Measurements from ENCODE around the gene FLT3LG. TPM values are rescaled to one million over a fixed set of nuclear protein-coding genes. Genes with fewer than 3 reads are reported as not detected.
A peak's percentile ranks its signal among the peaks of the same experiment; 100 is the strongest.

The FLT3LG gene
- total and polyA plus RNA-seq, 7 donors, result 2.1 to 18.6 (median 6.1) TPM

- intact Hi-C loops (cut with DNase I), result no loop called here
- no peak for TF ChIP-seq POLR2A (IDR thresholded peaks at IDR 0.05)
- no peak for TF ChIP-seq POLR2AphosphoS5 (IDR thresholded peaks at IDR 0.05)
- TF ChIP-seq CTCF (IDR thresholded peaks at IDR 0.05), result no peak
- TF ChIP-seq EP300 (IDR thresholded peaks at IDR 0.05), result no peak
- H3K4me1 ChIP-seq, result peaks cover 0 to 37% (median 28%) of the 10 kb centered on the region in 4 donors
- H3K27me3 ChIP-seq, result no peaks in the 10 kb centered on the region
- no peak for DNase-seq
- no peak overlapping the region for H3K4me3 ChIP-seq
- WGBS, 2 donors, result 91 to 95% methylated on average over 7 of the region's 7 CpGs
- no peak overlapping the region for H3K27ac ChIP-seq
- H3K9me3 ChIP-seq, result no peaks in the 10 kb centered on the region
- no peaks in the 10 kb centered on the region for H3K36me3 ChIP-seq
Measured at GRCh38 chr19:49530708-49531107, 56.7 kb downstream of the FLT3LG start.

- peak overlapping the region; percentile 36 to 55 (median 44) for H3K4me3 ChIP-seq
- peak; percentile 88 for DNase-seq
- peaks cover 0 to 13% (median 5%) of the 10 kb centered on the region in 4 donors for H3K36me3 ChIP-seq
- no peaks in the 10 kb centered on the region for H3K9me3 ChIP-seq
- peaks cover 0 to 20% (median 16%) of the 10 kb centered on the region in 4 donors for H3K4me1 ChIP-seq
- TF ChIP-seq POLR2A (IDR thresholded peaks at IDR 0.05), result no peak
- peak in 2 of 4 experiments; percentile 21 to 30 for TF ChIP-seq CTCF (IDR thresholded peaks at IDR 0.05)
- peak overlapping the region in 2 of 4 donors; percentile 6 to 7 for H3K27ac ChIP-seq
- H3K27me3 ChIP-seq, result no peaks in the 10 kb centered on the region
- WGBS, 2 donors, result 17 to 71% methylated on average over 87 of the region's 87 CpGs
- intact Hi-C loops (cut with DNase I), result no loop called here
Measured at GRCh38 chr19:49533551-49534488, 59.8 kb downstream of the FLT3LG start.

DNA sequence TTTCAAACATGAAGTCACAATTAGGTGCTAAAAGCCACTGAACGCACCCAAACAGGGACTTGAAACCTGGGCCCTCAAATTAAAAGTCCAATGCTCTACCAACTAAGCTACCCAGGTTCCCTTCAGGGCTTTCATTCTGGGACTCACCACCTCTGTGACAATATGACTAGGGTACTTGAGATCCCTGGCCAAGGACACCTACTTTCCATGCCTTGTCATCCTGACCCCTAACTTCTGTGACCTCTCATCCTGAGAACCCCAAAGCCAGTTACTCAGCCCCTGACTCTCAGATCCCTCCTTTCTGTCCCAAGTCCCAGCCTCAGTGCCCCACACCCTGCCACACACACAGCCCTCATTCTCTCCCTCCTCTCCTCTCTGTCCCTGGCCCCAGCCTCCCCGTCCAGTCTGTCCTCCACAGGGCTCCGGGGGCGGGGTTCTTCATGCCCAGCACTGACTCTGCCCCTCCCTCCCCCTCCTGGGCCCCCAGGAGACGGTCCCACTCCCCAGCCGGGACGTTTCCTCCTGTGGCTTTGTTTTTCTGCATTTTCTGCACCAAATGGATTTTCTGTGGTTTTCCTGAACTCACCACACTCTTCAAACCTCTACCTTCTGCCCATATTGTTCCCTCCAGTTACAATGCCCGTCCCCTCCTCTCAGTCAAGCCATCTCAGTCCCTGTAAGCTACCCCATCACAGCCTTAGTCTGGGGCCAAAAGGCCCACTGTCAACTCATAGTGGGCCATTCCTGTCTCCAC, 60.8 kb downstream of the FLT3LG start:
- Histone ChIP-seq H3K27ac (no peak overlapping the region), H3K27me3 (no peaks in the 10 kb centered on the region), H3K4me1 (peaks cover 0 to 20% (median 16%) of the 10 kb centered on the region in 4 donors), H3K9me3 (no peaks in the 10 kb centered on the region), H3K36me3 (peaks cover 0 to 20% (median 10%) of the 10 kb centered on the region in 4 donors), H3K4me3 (peak overlapping the region in 2 of 4 donors; percentile 36 to 55)
- 56 to 79% methylated on average over 8 of the region's 8 CpGs for WGBS, 2 donors
- intact Hi-C loops (cut with DNase I), result no loop called here
- TF ChIP-seq CTCF (IDR thresholded peaks at IDR 0.05), result no peak
- DNase-seq, result no peak

Small RNA genes lying within 50 kb of the gene (small RNA-seq; reads per million reads assigned to genes)
- gene COX6CP7 (0 reads per million in 3 donors), gene MIR150 (14.3 to 29.3 (median 20.7) reads per million in 3 donors), gene SNORD32A (0 reads per million in 3 donors), gene SNORD33 (0 reads per million in 3 donors), gene SNORD34 (0 reads per million in 3 donors), gene SNORD35A (0 reads per million in 3 donors), gene SNORD35B (0 reads per million in 3 donors)

Other genes starting within 250 kb of the FLT3LG start
- gene SLC6A16, start 149.0 kb upstream of the FLT3LG start, total RNA-seq, result 1 to 10 TPM; 1.1 to 3.6 (median 2.2) TPM
- under 1 TPM in 2 of 3 donors, not detected in 1; under 0.01 to 0.85 TPM for gene SLC6A16, start 149.0 kb upstream of the FLT3LG start, polyA plus RNA-seq
- 10 to 100 TPM in 1 of 4 donors, 1 to 10 TPM in 3; 5.8 to 10.3 (median 9.2) TPM for gene CD37, start 138.8 kb upstream of the FLT3LG start, total RNA-seq
- gene CD37, start 138.8 kb upstream of the FLT3LG start, polyA plus RNA-seq, result 100 to 1,000 TPM in 1 of 3 donors, 10 to 100 TPM in 1, 1 to 10 TPM in 1; 7.2 to 220 (median 14.3) TPM
- 10 to 100 TPM; 60.6 to 74.9 (median 61.3) TPM for gene TEAD2, start 111.8 kb upstream of the FLT3LG start, total RNA-seq
- gene TEAD2, start 111.8 kb upstream of the FLT3LG start, polyA plus RNA-seq, result 10 to 100 TPM in 2 of 3 donors, 1 to 10 TPM in 1; 5.8 to 17.9 (median 10.2) TPM
- gene DKKL1, start 110.3 kb upstream of the FLT3LG start, total RNA-seq, result 1 to 10 TPM in 2 of 4 donors, not detected in 2; 1.8 to 2.0 TPM
- gene DKKL1, start 110.3 kb upstream of the FLT3LG start, polyA plus RNA-seq, result 1 to 10 TPM in 1 of 3 donors, under 1 TPM in 1, not detected in 1; 0.17 to 3.6 TPM
- not detected for gene KASH5, start 86.0 kb upstream of the FLT3LG start, total RNA-seq
- under 1 TPM in 1 of 3 donors, not detected in 2; 0.04 TPM for gene KASH5, start 86.0 kb upstream of the FLT3LG start, polyA plus RNA-seq
- not detected for gene PTH2, start 50.8 kb upstream of the FLT3LG start, total RNA-seq
- gene PTH2, start 50.8 kb upstream of the FLT3LG start, polyA plus RNA-seq, result not detected
- gene GFY, start 48.8 kb upstream of the FLT3LG start, total RNA-seq, result not detected
- not detected for gene GFY, start 48.8 kb upstream of the FLT3LG start, polyA plus RNA-seq
- 1 to 10 TPM in 1 of 4 donors, under 1 TPM in 2, not detected in 1; 0.28 to 1.4 (median 0.82) TPM for gene SLC17A7, start 32.7 kb upstream of the FLT3LG start, total RNA-seq
- 1 to 10 TPM in 1 of 3 donors, under 1 TPM in 2; 0.23 to 1.8 (median 0.41) TPM for gene SLC17A7, start 32.7 kb upstream of the FLT3LG start, polyA plus RNA-seq
- gene PIH1D1, start 22.4 kb upstream of the FLT3LG start, total RNA-seq, result 10 to 100 TPM; 62.9 to 99.6 (median 81.4) TPM
- 100 to 1,000 TPM in 1 of 3 donors, 10 to 100 TPM in 2; 63.6 to 105 (median 65.5) TPM for gene PIH1D1, start 22.4 kb upstream of the FLT3LG start, polyA plus RNA-seq
- 10 to 100 TPM; 14.1 to 25.3 (median 18.1) TPM for gene ALDH16A1, start 21.0 kb upstream of the FLT3LG start, total RNA-seq
- gene ALDH16A1, start 21.0 kb upstream of the FLT3LG start, polyA plus RNA-seq, result 10 to 100 TPM; 14.3 to 44.2 (median 18.0) TPM
- gene RPL13A, start 13.4 kb downstream of the FLT3LG start, total RNA-seq, result 1,000 to 10,000 TPM; 2,552 to 5,599 (median 4,191) TPM
- gene RPL13A, start 13.4 kb downstream of the FLT3LG start, polyA plus RNA-seq, result 1,000 to 10,000 TPM; 4,070 to 6,094 (median 4,207) TPM
- gene RPS11, start 22.2 kb downstream of the FLT3LG start, total RNA-seq, result 1,000 to 10,000 TPM; 3,843 to 9,166 (median 6,008) TPM
- 1,000 to 10,000 TPM; 4,449 to 8,009 (median 5,043) TPM for gene RPS11, start 22.2 kb downstream of the FLT3LG start, polyA plus RNA-seq
- 100 to 1,000 TPM; 164 to 203 (median 178) TPM for gene FCGRT, start 38.4 kb downstream of the FLT3LG start, total RNA-seq
- 100 to 1,000 TPM; 222 to 317 (median 243) TPM for gene FCGRT, start 38.4 kb downstream of the FLT3LG start, polyA plus RNA-seq
- gene RCN3, start 53.8 kb downstream of the FLT3LG start, total RNA-seq, result 10 to 100 TPM; 14.5 to 43.8 (median 20.6) TPM
- 10 to 100 TPM; 13.6 to 28.2 (median 21.6) TPM for gene RCN3, start 53.8 kb downstream of the FLT3LG start, polyA plus RNA-seq
- gene NOSIP, start 106.3 kb downstream of the FLT3LG start, total RNA-seq, result 10 to 100 TPM; 47.6 to 67.8 (median 62.3) TPM
- gene NOSIP, start 106.3 kb downstream of the FLT3LG start, polyA plus RNA-seq, result 100 to 1,000 TPM in 2 of 3 donors, 10 to 100 TPM in 1; 96.1 to 123 (median 113) TPM
- gene PRRG2, start 107.1 kb downstream of the FLT3LG start, total RNA-seq, result under 1 TPM in 1 of 4 donors, not detected in 3; 0.71 TPM
- gene PRRG2, start 107.1 kb downstream of the FLT3LG start, polyA plus RNA-seq, result 10 to 100 TPM in 2 of 3 donors, 1 to 10 TPM in 1; 7.2 to 18.9 (median 18.3) TPM
- gene PRR12, start 117.0 kb downstream of the FLT3LG start, total RNA-seq, result 10 to 100 TPM in 1 of 4 donors, 1 to 10 TPM in 3; 5.4 to 16.1 (median 6.1) TPM
- 10 to 100 TPM in 1 of 3 donors, 1 to 10 TPM in 2; 3.0 to 20.4 (median 4.2) TPM for gene PRR12, start 117.0 kb downstream of the FLT3LG start, polyA plus RNA-seq
- 100 to 1,000 TPM; 105 to 127 (median 125) TPM for gene RRAS, start 165.9 kb downstream of the FLT3LG start, total RNA-seq
- gene RRAS, start 165.9 kb downstream of the FLT3LG start, polyA plus RNA-seq, result 100 to 1,000 TPM in 2 of 3 donors, 10 to 100 TPM in 1; 79.8 to 139 (median 130) TPM
- gene SCAF1, start 168.0 kb downstream of the FLT3LG start, total RNA-seq, result 10 to 100 TPM; 10.9 to 21.3 (median 12.5) TPM
- gene SCAF1, start 168.0 kb downstream of the FLT3LG start, polyA plus RNA-seq, result 10 to 100 TPM in 2 of 3 donors, 1 to 10 TPM in 1; 9.0 to 30.8 (median 16.0) TPM
- gene IRF3, start 191.6 kb downstream of the FLT3LG start, total RNA-seq, result 10 to 100 TPM; 28.2 to 59.1 (median 32.6) TPM
- 100 to 1,000 TPM in 1 of 3 donors, 10 to 100 TPM in 2; 50.9 to 125 (median 64.9) TPM for gene IRF3, start 191.6 kb downstream of the FLT3LG start, polyA plus RNA-seq
- gene BCL2L12, start 191.7 kb downstream of the FLT3LG start, total RNA-seq, result 1 to 10 TPM; 4.6 to 9.2 (median 6.5) TPM
- 10 to 100 TPM in 2 of 3 donors, 1 to 10 TPM in 1; 9.0 to 43.6 (median 10.2) TPM for gene BCL2L12, start 191.7 kb downstream of the FLT3LG start, polyA plus RNA-seq
- 100 to 1,000 TPM; 106 to 175 (median 160) TPM for gene PRMT1, start 203.1 kb downstream of the FLT3LG start, total RNA-seq
- 100 to 1,000 TPM in 2 of 3 donors, 10 to 100 TPM in 1; 84.1 to 172 (median 101) TPM for gene PRMT1, start 203.1 kb downstream of the FLT3LG start, polyA plus RNA-seq
- gene ADM5, start 215.4 kb downstream of the FLT3LG start, total RNA-seq, result 1 to 10 TPM in 3 of 4 donors, under 1 TPM in 1; 0.49 to 1.7 (median 1.5) TPM
- 1 to 10 TPM in 1 of 3 donors, not detected in 2; 3.1 TPM for gene ADM5, start 215.4 kb downstream of the FLT3LG start, polyA plus RNA-seq
- 10 to 100 TPM in 1 of 4 donors, 1 to 10 TPM in 3; 3.6 to 28.5 (median 4.3) TPM for gene CPT1C, start 216.9 kb downstream of the FLT3LG start, total RNA-seq
- 1 to 10 TPM in 2 of 3 donors, under 1 TPM in 1; 0.69 to 4.2 (median 2.4) TPM for gene CPT1C, start 216.9 kb downstream of the FLT3LG start, polyA plus RNA-seq

Measured in sigmoid colon (tissue), 7 donors.